KOPT-K1 (cell line): ENCODE measurements around the gene TRIM67.

ENCODE experiments used
- H3K27ac ChIP-seq: fragments of 200-600 bp; sonication (generic); 2 replicates; pipeline ENCODE4 v1.5.1; 2016; ENCODE audit warnings: antibody characterized with exemption, mild to moderate bottlenecking, low read depth, low read length; ENCODE audit not compliant: poor library complexity, severe bottlenecking
- H3K36me3 ChIP-seq: fragments of 200-600 bp; sonication (generic); 2 replicates; pipeline ENCODE4 v1.5.1; 2017; ENCODE audit warnings: antibody characterized with exemption, mild to moderate bottlenecking, low read length, moderate library complexity; ENCODE audit not compliant: insufficient read depth
- H3K9me3 ChIP-seq: fragments of 200-600 bp; sonication (generic); 2 replicates; pipeline ENCODE4 v1.5.1; 2017; ENCODE audit warnings: antibody characterized with exemption, low read length, mild to moderate bottlenecking; ENCODE audit not compliant: insufficient read depth, poor library complexity, severe bottlenecking

TRIM67 gene

GRCh38 chr1:231216498-231216897 is 54.6 kb downstream of the TRIM67 start:
- H3K36me3 ChIP-seq = no peaks in the 10 kb centered on the region
- no peak overlapping the region for H3K27ac ChIP-seq
- H3K9me3 ChIP-seq = no peaks in the 10 kb centered on the region

DNA sequence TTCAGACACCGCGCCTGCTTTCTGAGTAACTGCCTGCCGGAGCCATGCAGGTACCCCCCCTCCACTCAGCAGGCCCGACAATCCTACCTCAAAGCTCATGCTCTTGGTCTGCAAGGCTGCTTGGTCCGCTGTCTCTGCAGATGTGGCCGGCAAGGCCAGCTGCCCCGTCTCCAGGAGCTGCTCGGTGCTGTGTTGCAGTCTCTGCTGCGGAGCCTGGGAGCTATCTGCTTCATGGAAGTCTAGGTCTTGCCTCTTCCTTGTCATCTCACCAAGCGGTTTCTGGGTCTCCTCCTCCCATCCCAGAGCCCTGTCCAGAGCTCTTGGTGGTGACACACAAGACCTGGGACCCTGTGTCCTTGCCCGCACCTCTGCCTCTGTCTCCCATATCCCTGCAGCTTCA is 55.2 kb downstream of the TRIM67 start:
- no peaks in the 10 kb centered on the region for H3K36me3 ChIP-seq
- H3K27ac ChIP-seq = no peak overlapping the region
- H3K9me3 ChIP-seq = no peaks in the 10 kb centered on the region

- Histone ChIP-seq H3K9me3 (no peaks in the 10 kb centered on the region), H3K36me3 (peaks cover 9% of the 10 kb centered on the region; the same call in 1 of the 2 replicates), H3K27ac (no peak overlapping the region)
Observed at GRCh38 chr1:231218078-231218477, 56.2 kb downstream of the TRIM67 start.

DNA sequence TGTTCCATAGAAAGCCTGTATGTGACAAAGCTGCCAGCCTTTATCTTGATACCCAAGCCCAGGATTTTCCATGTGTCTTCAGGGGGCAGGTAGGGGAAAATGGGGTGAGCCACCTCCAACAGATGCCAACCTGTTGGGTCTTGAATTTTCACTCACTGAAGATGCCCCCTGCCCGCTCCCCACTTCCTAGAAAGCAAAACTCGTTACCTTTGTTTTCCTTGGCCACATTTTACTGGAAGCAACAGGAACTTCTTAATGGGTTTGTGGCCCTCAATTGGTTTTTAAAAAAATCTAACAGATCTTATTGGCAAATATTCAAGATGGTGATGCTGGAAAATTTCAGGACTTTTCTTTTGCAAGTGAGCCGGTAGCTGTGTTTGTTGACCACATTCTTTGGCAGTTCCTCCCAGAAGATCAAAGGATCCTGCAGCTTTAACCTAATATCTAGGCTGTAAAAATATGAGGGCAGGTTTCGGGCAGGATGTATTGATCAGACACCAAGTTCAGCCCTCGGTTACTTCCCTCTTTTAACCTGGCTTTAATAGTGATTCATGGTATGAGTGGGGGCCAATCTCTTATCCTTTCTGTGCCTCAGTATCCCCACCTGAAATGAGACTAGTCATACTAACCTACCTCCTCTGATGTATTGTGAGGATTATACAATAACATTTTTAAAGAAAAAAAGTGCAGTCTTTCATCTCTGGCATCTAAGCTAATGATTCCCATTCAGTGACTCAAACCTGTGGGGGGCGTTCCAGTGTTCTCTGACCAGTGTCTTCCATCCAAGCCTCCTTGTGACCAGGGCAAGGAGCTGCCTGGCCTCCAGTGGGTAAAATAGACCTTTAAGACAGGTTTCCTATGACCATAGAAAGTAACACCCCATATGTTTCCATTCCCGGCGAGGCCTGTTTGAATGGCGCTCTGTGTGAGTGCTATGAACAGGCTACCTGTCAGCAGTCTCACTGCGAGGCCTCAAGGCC is 57.9 kb downstream of the TRIM67 start:
- Histone ChIP-seq H3K27ac (no peak overlapping the region), H3K9me3 (no peaks in the 10 kb centered on the region), H3K36me3 (peaks cover 24% of the 10 kb centered on the region)

GRCh38 chr1:231220801-231221200 is 58.9 kb downstream of the TRIM67 start:
- Histone ChIP-seq H3K9me3 (no peaks in the 10 kb centered on the region), H3K36me3 (peaks cover 35% of the 10 kb centered on the region), H3K27ac (no peak overlapping the region)

DNA sequence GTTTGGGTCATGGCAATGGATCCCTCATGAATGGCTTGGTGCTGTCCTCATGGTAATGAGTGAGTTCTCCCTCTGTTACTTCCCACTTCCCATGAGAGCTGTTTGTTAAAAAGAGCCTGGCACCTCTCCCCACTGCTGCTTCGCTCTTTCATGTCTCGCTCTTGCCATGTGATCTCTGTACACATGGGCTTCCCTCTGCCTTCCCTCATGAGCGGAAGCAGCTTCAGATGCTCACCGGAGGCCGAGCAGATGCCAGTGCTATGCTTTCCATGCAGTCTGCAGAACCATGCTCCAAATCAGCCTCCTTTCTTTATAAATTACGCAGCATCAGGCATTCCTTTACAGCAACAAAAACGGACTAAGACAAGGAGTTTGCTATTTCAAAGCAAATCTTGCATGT is 64.3 kb downstream of the TRIM67 start:
- Histone ChIP-seq H3K36me3 (peaks cover 81% of the 10 kb centered on the region), H3K27ac (no peak overlapping the region), H3K9me3 (no peaks in the 10 kb centered on the region)

DNA sequence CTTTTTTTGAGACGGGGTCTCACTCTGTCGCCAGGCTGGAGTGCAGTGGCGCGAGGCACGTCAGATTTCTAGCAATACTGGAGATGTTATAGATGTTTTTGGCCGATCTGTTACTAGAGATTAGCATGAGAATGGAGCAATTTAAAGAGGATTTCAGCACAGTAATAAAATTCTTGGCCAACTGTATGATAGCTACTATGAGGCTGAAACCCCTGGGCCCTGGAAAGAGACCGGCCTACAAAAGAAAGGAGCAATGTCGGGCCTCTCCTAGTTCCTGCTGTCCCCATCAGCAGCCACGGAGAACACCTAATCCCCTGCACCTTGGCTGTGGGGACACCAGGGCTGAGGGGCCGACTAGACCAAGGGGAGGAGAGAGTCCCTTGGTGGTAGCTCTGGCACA is 69.7 kb downstream of the TRIM67 start:
- H3K9me3 ChIP-seq = no peaks in the 10 kb centered on the region
- no peak overlapping the region for H3K27ac ChIP-seq
- H3K36me3 ChIP-seq = peaks cover 87% of the 10 kb centered on the region

DNA sequence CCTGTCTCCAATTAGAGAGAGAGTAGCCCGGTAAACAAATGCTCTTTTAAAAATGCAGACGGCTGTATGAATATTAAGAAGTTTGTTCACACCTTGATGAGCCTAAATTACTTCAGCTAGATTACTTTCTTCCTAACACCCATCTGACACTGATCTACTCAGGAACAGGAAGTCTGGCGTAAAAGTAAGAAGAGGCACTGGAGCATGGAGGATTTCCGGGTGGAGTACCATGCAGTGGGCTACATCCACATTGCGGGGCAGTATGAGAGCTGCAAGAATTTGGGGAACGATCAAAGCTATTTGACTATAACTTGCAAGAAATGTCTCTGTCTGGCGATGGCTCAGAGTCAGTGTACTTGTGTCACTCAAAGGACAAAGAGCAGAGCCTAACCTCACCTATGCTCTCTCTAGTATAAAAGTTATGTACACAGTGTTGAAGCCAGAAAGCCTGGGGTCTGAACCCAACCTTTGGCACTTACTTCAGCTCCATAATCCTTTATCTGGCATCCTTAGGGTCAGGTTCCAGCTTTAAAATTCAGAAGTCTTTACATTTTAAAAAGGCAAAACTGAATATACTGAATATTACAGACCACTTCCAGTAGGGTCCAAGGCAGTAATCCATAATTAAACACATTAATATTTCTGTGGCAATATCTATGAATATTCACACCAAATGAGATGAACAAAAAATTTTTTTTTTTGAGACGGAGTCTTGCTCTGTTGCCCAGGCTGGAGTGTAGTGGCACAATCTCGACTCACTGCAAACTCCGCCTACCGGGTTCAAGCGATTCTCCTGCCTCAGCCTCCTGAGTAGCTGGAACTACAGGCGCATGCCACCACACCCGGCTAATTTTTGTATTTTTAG is 71.2 kb downstream of the TRIM67 start:
- Histone ChIP-seq H3K27ac (no peak overlapping the region), H3K36me3 (peaks cover 87% of the 10 kb centered on the region), H3K9me3 (no peaks in the 10 kb centered on the region)

- Histone ChIP-seq H3K9me3 (no peaks in the 10 kb centered on the region), H3K36me3 (peaks cover 90% of the 10 kb centered on the region), H3K27ac (no peak overlapping the region)
Observed at GRCh38 chr1:231233735-231234417, 72.0 kb downstream of the TRIM67 start.

DNA sequence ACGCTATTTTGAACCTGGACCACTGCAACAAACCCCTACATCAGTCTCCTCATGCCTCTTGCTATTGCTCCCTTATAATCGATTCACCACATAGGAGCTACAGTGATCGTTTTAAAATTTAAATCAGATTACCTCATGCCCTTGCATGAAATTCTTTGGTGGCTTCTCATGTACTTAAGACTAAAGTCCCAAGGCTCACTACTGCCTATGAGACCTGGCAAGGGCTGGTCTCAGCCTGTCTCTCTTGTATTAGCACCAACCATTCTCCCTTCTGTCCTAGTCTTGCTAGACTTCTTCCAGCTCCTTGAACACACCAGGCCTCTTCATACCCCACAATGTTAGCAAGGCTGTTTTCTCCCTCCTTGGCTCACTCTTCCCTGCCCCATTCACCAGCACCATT is 72.6 kb downstream of the TRIM67 start:
- H3K27ac ChIP-seq = no peak overlapping the region
- peaks cover 88% of the 10 kb centered on the region for H3K36me3 ChIP-seq
- no peaks in the 10 kb centered on the region for H3K9me3 ChIP-seq

- Histone ChIP-seq H3K27ac (no peak overlapping the region), H3K9me3 (no peaks in the 10 kb centered on the region), H3K36me3 (peaks cover 79% of the 10 kb centered on the region)
Observed at GRCh38 chr1:231235526-231236207, 73.8 kb downstream of the TRIM67 start.

DNA sequence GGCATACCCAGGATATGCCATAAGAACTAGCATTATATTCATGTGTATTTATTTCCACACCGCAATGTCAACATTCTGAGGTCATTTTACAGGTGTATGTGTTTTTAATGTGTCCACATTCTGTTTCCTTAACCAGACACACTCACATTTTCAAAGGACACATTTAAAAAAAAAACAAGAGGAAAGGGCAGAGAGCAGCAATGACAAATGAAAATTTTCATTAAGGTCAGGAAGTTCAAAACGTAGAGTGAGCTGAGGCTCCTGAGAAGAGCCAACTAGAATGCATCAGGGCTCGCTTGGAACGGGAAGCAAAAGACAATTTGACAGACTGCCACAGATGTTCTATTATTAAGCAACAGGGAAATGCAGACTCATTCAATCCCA is 74.3 kb downstream of the TRIM67 start:
- H3K36me3 ChIP-seq = peaks cover 73% of the 10 kb centered on the region

GRCh38 chr1:231236938-231237337 is 75.1 kb downstream of the TRIM67 start:
- no peak overlapping the region for H3K27ac ChIP-seq
- H3K36me3 ChIP-seq = peaks cover 66% of the 10 kb centered on the region
- no peaks in the 10 kb centered on the region for H3K9me3 ChIP-seq

More for the DNA sequence above, 74.3 kb downstream of the TRIM67 start:
- Histone ChIP-seq H3K9me3 (no peaks in the 10 kb centered on the region), H3K27ac (no peak overlapping the region)

- H3K27ac ChIP-seq = no peak overlapping the region
- no peaks in the 10 kb centered on the region for H3K9me3 ChIP-seq
- H3K36me3 ChIP-seq = peaks cover 54% of the 10 kb centered on the region
Observed at GRCh38 chr1:231238298-231238697, 76.4 kb downstream of the TRIM67 start.
